GM10266 (cell line): ENCODE data around the gene ABCC4.
"Not testable (repeated sequence)": the region's sequence is repeated elsewhere in the genome, so short reads cannot be mapped to it uniquely, and the experiment has no call there.

Source experiments
- DNase-seq: peaks from one replicate; pipeline ENCODE4 v3.0.0; 2012; ENCODE audit errors: extremely low spot score
- CTCF ChIP-seq: IDR thresholded peaks from 2 replicates; pipeline ENCODE4 v1.5.1; 2012; ENCODE audit warnings: mild to moderate bottlenecking, low read depth; ENCODE audit not compliant: control insufficient read depth, insufficient read depth; ENCODE audit errors: missing control alignments

ABCC4 gene

GRCh38 chr13:95284436-95284835 is 16.8 kb downstream of the ABCC4 start:
- no peak for TF ChIP-seq CTCF
- no peak for DNase-seq

- DNase-seq = no peak
- no peak for TF ChIP-seq CTCF
Measured at GRCh38 chr13:95279016-95279415, 22.2 kb downstream of the ABCC4 start.

- no peak for TF ChIP-seq CTCF
- no peak for DNase-seq
Measured at GRCh38 chr13:95276037-95276505, 25.2 kb downstream of the ABCC4 start.

- no peak for TF ChIP-seq CTCF
- DNase-seq = no peak
Measured at GRCh38 chr13:95275322-95276036, 25.8 kb downstream of the ABCC4 start.

GRCh38 chr13:95273592-95274132 is 27.6 kb downstream of the ABCC4 start:
- not testable (repeated sequence) for DNase-seq

GRCh38 chr13:95272076-95272475 is 29.2 kb downstream of the ABCC4 start:
- not testable (repeated sequence) for DNase-seq

- no peak for TF ChIP-seq CTCF
- no peak for DNase-seq
Measured at GRCh38 chr13:95269756-95270155, 31.5 kb downstream of the ABCC4 start.

GRCh38 chr13:95268343-95269065 is 32.7 kb downstream of the ABCC4 start:
- not testable (repeated sequence) for DNase-seq
